BE2C (cell line): Measurements from ENCODE around the gene ALLC.

ENCODE experiments used
- DNase-seq: peaks from one replicate; pipeline ENCODE4 v3.0.0-alpha.2; 2020
- H3K27me3 ChIP-seq: fragments of 250-450 bp; sonication (Bioruptor Pico); 2 replicates; pipeline ENCODE4 v1.5.1; 2020; ENCODE audit warnings: mild to moderate bottlenecking
- H3K36me3 ChIP-seq: fragments of 250-450 bp; sonication (Bioruptor Pico); 2 replicates; pipeline ENCODE4 v1.5.1; 2020; ENCODE audit warnings: mild to moderate bottlenecking
- H3K4me1 ChIP-seq: fragments of 250-450 bp; sonication (Bioruptor Pico); 2 replicates; pipeline ENCODE4 v1.5.1; 2020
- H3K4me3 ChIP-seq: 2 replicates; pipeline ENCODE4 v1.5.1; 2011; ENCODE audit warnings: low read depth, low read length
- H3K9me3 ChIP-seq: fragments of 250-450 bp; sonication (Bioruptor Pico); 2 replicates; pipeline ENCODE4 v1.5.1; 2020
- TF ChIP-seq, protein P1 (sequence below): IDR thresholded peaks from 2 replicates; pipeline ENCODE4 v1.5.1; 2012; ENCODE audit warnings: mild to moderate bottlenecking, low read depth, low read length

ALLC gene

DNA sequence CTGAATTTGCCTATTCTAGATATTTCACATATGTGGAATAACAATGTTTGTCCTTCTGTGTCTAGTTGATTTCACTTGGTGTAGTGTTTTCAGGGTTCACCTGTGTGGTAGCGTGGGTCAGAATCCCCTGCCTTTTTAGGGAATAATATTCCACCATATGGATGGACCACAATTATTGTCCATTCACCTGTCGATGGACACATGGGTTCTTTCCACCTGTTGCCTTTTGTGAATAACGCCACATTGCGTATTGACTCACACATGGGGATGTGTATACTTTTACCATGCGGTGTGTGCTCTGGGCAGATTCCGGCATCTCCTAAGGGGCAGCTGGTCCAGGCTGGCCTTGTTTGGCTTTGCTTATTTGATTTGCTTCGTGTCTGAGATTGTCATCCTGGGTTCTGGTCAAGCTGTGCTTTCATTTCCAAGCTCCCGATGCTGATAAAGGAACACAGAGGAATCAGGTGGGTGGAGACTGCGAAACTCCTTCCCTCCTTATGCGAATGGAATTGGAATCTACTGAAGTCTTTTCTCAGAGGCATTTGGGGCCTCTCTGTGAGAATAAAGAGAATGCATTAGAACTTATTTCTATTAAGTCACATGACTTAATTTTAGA, 18.9 kb upstream of the ALLC start:
- no peaks in the 10 kb centered on the region for H3K9me3 ChIP-seq
- TF ChIP-seq, protein P1, sequence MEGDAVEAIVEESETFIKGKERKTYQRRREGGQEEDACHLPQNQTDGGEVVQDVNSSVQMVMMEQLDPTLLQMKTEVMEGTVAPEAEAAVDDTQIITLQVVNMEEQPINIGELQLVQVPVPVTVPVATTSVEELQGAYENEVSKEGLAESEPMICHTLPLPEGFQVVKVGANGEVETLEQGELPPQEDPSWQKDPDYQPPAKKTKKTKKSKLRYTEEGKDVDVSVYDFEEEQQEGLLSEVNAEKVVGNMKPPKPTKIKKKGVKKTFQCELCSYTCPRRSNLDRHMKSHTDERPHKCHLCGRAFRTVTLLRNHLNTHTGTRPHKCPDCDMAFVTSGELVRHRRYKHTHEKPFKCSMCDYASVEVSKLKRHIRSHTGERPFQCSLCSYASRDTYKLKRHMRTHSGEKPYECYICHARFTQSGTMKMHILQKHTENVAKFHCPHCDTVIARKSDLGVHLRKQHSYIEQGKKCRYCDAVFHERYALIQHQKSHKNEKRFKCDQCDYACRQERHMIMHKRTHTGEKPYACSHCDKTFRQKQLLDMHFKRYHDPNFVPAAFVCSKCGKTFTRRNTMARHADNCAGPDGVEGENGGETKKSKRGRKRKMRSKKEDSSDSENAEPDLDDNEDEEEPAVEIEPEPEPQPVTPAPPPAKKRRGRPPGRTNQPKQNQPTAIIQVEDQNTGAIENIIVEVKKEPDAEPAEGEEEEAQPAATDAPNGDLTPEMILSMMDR = no peak
- H3K4me3 ChIP-seq = no peak overlapping the region
- H3K27me3 ChIP-seq = no peaks in the 10 kb centered on the region
- no peak for DNase-seq
- peaks cover 10% of the 10 kb centered on the region for H3K4me1 ChIP-seq
- H3K36me3 ChIP-seq = peaks cover 20% of the 10 kb centered on the region

DNA sequence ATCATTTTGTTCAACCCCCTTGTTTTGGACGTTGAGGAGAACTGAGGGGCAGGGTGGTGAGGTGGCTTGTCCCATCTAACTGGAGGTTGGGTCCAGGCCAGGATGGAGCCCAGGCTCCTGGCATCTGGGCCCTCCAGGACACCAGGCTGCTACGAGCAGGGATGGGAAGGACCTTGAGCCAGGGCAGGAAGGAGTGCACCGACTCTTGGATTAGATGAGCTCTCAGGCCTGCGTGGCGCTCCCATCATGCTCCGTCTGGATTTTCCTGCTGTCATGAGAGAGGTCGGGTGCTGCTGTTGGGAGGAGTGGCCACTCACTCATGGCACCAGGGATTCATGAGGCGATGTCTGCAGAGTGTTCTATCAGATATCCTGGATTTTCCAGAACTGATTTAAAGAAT, 18.3 kb upstream of the ALLC start:
- DNase-seq = no peak
- H3K4me1 ChIP-seq = peaks cover 10% of the 10 kb centered on the region
- no peaks in the 10 kb centered on the region for H3K27me3 ChIP-seq
- TF ChIP-seq, protein P1 = no peak
- peaks cover 26% of the 10 kb centered on the region for H3K36me3 ChIP-seq
- no peak overlapping the region for H3K4me3 ChIP-seq
- H3K9me3 ChIP-seq = no peaks in the 10 kb centered on the region

DNA sequence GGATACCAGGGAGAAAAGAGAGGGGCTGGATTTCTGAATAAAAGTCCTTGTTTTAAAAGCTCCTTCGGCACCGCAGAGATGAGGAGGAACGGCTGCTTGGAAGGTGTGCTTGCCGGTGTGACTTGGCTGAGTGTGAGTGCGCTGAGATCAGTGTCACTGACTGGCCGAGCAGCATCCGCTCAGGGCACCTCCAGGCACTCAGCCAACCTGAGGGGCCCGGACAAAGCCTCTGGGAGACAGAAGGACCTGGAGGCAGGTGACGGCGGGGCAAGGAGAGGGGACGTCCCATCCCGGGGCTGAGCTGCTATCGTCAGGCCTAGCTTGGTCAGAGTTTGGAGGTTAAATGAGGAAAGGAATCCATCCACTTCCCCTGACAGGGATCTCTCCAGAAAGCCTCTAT, 16.8 kb upstream of the ALLC start:
- TF ChIP-seq, protein P1 = no peak
- peaks cover 30% of the 10 kb centered on the region for H3K36me3 ChIP-seq
- H3K4me1 ChIP-seq = peaks cover 10% of the 10 kb centered on the region
- H3K4me3 ChIP-seq = no peak overlapping the region
- DNase-seq = no peak
- no peaks in the 10 kb centered on the region for H3K27me3 ChIP-seq
- H3K9me3 ChIP-seq = no peaks in the 10 kb centered on the region

DNA sequence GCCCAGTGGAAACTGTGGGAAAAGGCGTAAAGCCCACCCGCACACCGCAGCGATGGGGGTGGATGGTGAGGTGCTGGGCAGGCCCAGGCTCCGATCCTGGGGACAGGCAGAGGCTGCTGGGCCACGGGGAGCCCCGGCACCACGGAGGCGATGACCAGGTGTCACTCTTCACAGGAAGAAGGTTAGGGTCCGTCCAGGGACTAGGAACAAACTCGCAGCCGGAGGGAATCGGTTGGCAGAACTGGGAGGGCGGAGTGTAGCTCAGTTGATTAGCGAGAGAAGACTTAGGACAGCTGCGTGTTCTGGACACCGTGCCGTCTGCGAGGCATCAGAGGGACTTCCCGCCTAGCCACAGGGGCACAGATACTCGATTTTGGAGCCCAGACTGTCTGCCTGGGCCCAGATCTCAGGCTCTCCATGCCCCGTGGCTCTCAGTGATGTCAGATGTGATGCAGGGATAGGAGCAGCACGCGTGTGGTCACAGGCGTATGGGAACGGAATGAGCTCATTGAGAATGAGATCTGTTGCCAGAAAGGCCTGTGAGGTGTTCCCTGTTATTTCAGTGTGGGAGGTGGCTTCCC, 16.1 kb upstream of the ALLC start:
- Histone ChIP-seq H3K27me3 (no peaks in the 10 kb centered on the region), H3K4me3 (no peak overlapping the region), H3K4me1 (peaks cover 10% of the 10 kb centered on the region), H3K36me3 (peaks cover 36% of the 10 kb centered on the region), H3K9me3 (no peaks in the 10 kb centered on the region)
- no peak for DNase-seq
- TF ChIP-seq, protein P1 = no peak

DNA sequence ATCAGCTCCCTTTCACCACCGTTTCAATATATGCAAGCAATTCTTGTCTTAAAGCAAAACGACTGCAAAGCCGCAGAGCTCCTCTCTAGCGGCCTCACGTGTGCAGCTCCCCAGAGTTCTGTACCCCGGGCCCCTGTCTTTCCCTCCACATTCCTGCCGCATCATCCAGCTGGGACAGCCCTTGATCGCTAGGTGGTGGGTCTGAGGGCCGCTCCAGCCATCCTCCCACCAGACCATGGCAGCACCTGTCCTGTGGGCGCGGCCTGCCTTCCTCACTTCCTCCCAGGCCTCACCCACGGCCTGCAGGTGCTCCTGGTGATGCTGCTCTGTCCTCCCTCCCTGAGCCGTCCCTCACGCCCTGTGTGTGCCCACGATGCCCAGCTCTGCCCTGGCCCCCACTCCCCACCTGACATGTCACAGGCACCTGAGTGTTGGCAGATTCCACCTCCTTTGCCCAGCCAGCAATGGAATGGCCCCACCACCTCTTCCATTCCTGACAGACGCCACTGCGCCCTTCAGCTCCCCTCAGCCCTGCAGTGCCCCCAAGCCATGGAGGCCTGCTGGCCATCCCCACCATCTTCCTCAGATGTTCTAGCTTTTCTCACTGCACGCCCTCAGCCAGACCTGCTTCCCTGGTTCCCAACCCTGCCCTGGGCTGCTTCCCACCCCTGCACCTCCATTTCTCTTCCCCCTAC, 15.3 kb upstream of the ALLC start:
- DNase-seq = no peak
- TF ChIP-seq, protein P1 = no peak
- peaks cover 10% of the 10 kb centered on the region for H3K4me1 ChIP-seq
- H3K9me3 ChIP-seq = no peaks in the 10 kb centered on the region
- no peak overlapping the region for H3K4me3 ChIP-seq
- H3K36me3 ChIP-seq = peaks cover 37% of the 10 kb centered on the region
- no peaks in the 10 kb centered on the region for H3K27me3 ChIP-seq
